HEK293T (cell line): Measurements from ENCODE around the gene YPEL1.
A peak's percentile ranks its signal among the peaks of the same experiment; 100 is the strongest.

Experiments
- CTCF ChIA-PET: fragments of 350-600 bp; formaldehyde crosslinking; extraction: SDS; loops from one replicate; lab custom pipeline; 2021; ENCODE audit warnings: antibody characterized with exemption, inconsistent platforms; lab: Yijun Ruan, JAX
- POLR2A ChIA-PET: fragments of 350-600 bp; formaldehyde crosslinking; extraction: SDS; loops from one replicate; lab custom pipeline; 2020; ENCODE audit warnings: antibody characterized with exemption, inconsistent platforms; lab: Yijun Ruan, JAX
- DNase-seq: peaks from one replicate; pipeline ENCODE4 v3.0.0; 2012; ENCODE audit warnings: mixed read lengths; ENCODE audit errors: extremely low spot score
- ARNT ChIP-seq: fragments of 450-650 bp; IDR thresholded peaks from 2 replicates; pipeline ENCODE4 v1.6.1; 2017; ENCODE audit warnings: mild to moderate bottlenecking
- BHLHE40 ChIP-seq: fragments of 450-650 bp; IDR thresholded peaks from 2 replicates; pipeline ENCODE4 v1.6.1; 2016; ENCODE audit warnings: mild to moderate bottlenecking, moderate library complexity, borderline replicate concordance
- CTBP1 ChIP-seq: fragments of 450-650 bp; IDR thresholded peaks from 2 replicates; pipeline ENCODE4 v1.6.1; 2016; ENCODE audit warnings: borderline replicate concordance
- ELF4 ChIP-seq: fragments of 450-650 bp; IDR thresholded peaks from 2 replicates; pipeline ENCODE4 v1.6.1; 2017; ENCODE audit warnings: antibody characterized with exemption
- FOXA1 ChIP-seq: fragments of 450-650 bp; IDR thresholded peaks from 2 replicates; pipeline ENCODE4 v1.6.1; 2016; ENCODE audit warnings: mild to moderate bottlenecking
- FOXK2 ChIP-seq: fragments of 450-650 bp; IDR thresholded peaks from 2 replicates; pipeline ENCODE4 v1.6.1; 2016; ENCODE audit warnings: mild to moderate bottlenecking
- FOXM1 ChIP-seq: fragments of 450-650 bp; IDR thresholded peaks from 2 replicates; pipeline ENCODE4 v1.6.1; 2017; ENCODE audit warnings: mild to moderate bottlenecking, borderline replicate concordance
- HDGF ChIP-seq: fragments of 450-650 bp; IDR thresholded peaks from 2 replicates; pipeline ENCODE4 v1.6.1; 2017; ENCODE audit warnings: antibody characterized with exemption, borderline replicate concordance
- L3MBTL2 ChIP-seq: fragments of 450-650 bp; conservative IDR thresholded peaks from 2 replicates; pipeline ENCODE4 v1.6.1; 2016; ENCODE audit warnings: mild to moderate bottlenecking
- LEF1 ChIP-seq: fragments of 450-650 bp; IDR thresholded peaks from 2 replicates; pipeline ENCODE4 v1.6.1; 2017; ENCODE audit warnings: mild to moderate bottlenecking, borderline replicate concordance
- NFRKB ChIP-seq: fragments of 450-650 bp; IDR thresholded peaks from 2 replicates; pipeline ENCODE4 v1.6.1; 2016; ENCODE audit warnings: mild to moderate bottlenecking, moderate library complexity
- SP1 ChIP-seq: fragments of 450-650 bp; IDR thresholded peaks from 2 replicates; pipeline ENCODE4 v1.6.1; 2017
- SUZ12 ChIP-seq: fragments of 450-650 bp; IDR thresholded peaks from 2 replicates; pipeline ENCODE4 v1.6.1; 2016; ENCODE audit warnings: mild to moderate bottlenecking
- TARDBP ChIP-seq: fragments of 450-650 bp; IDR thresholded peaks from 2 replicates; pipeline ENCODE4 v1.6.1; 2016
- ZNF384 ChIP-seq: fragments of 450-650 bp; IDR thresholded peaks from 2 replicates; pipeline ENCODE4 v1.6.1; 2016
- TF ChIP-seq, protein P1 (sequence below): fragments of 450-650 bp; IDR thresholded peaks from 2 replicates; pipeline ENCODE4 v1.6.1; 2016

Gene YPEL1, protein sequence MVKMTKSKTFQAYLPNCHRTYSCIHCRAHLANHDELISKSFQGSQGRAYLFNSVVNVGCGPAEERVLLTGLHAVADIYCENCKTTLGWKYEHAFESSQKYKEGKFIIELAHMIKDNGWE

DNA sequence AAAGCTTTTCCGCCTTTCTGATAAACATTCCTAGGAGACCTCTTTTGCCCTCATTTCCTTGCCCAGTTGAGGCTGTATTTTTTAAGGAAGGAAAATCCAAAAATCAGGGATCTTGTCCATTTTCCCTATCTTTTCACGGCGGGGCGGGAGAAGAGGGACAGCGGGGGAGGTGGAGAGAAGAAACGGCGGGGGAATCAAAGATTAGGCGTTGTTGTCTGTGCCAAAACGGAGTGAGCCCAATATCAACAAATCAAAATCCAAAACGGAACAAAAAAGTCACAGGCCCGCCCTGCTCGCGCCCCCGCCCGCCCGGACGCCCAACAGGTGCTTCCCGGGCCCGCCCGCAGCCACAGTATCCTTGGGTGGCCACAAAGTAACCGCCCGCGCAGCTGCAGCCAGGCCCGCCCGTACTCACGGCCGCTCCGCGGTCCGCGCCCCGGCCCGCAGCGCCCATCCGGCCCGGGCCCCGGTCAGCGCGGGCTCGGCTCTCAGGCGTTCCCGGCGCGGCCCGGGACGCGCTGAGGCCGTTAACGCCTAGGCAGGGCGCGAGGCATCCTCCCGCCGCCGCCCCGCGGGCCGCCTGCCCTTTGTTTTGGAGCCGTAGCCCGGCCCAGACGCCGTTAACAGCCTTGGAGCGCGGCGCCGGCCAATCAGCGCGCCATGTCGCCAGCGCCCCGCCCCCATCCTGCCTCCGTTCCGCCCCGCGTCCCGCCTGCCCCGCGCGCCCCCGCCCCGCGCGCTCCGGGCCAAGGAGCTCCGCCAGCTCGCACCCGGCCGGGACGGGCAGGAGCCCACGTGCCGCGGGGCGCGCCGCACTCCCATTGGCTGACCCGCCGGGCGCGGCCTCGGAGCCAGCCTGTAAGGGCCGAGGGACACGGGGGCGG, at the start of gene YPEL1:
YPEL1 (minus strand) TSS at position 595 of the 884 bp plus-strand sequence. CDS start 25,050 bp downstream, outside the sequence.
- peak; percentile 100 for DNase-seq
- ChIA-PET POLR2A (interaction anchor here (1.0 to 2.1 kb wide), 3 partner anchors 10 to 27 kb away, joined by 3 to 8 read pairs (median 4); no protein-coding TSS in a partner anchor), CTCF (interaction anchor here (1.0 kb wide), 1 partner anchor 22 kb away, joined by 3 read pairs; no protein-coding TSS in a partner anchor)
- TF ChIP-seq CTBP1 (no peak), BHLHE40 (no peak), LEF1 (peak; percentile 75; the same call in 1 of the 2 replicates), ELF4 (no peak), NFRKB (no peak), FOXA1 (no peak), ZNF384 (no peak), ARNT (peak; percentile 48; the same call in 1 of the 2 replicates), FOXM1 (0 out of 2 replicates have a peak, but pooled peaks have one; percentile 40), HDGF (no peak), TARDBP (no peak), SUZ12 (no peak), L3MBTL2 (0 out of 2 replicates have a peak, but pooled peaks have one; percentile 41), SP1 (no peak), FOXK2 (no peak)
- TF ChIP-seq, protein P1, sequence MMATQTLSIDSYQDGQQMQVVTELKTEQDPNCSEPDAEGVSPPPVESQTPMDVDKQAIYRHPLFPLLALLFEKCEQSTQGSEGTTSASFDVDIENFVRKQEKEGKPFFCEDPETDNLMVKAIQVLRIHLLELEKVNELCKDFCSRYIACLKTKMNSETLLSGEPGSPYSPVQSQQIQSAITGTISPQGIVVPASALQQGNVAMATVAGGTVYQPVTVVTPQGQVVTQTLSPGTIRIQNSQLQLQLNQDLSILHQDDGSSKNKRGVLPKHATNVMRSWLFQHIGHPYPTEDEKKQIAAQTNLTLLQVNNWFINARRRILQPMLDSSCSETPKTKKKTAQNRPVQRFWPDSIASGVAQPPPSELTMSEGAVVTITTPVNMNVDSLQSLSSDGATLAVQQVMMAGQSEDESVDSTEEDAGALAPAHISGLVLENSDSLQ = no peak

DNA sequence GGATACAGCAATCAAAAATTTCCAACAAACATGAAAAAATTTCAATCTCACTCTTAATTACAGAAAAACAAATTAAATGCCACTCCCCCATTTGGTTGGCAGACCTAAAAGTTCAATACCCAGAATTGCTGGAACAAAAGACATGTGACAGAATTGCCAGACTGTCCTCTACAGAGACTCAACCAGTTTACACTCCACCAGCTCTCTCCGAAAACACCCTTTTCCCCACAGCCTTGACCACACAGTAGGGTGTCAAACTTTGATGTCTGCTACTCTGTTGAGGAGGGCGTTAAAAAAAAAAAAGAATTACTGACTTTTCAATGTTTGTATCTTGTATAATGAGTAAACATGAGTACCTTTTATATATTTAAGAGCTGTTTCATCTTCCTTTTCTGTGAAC, 44.7 kb upstream of the YPEL1 start:
- ChIA-PET CTCF (interaction anchor here (0.6 kb wide), 1 partner anchor 79 kb away, joined by 4 read pairs; no protein-coding TSS in a partner anchor), POLR2A (no interaction called here)
- DNase-seq = no peak
- TF ChIP-seq ELF4 = no peak
- TF ChIP-seq LEF1 = no peak
- no peak for TF ChIP-seq TARDBP
- TF ChIP-seq FOXK2 = no peak

DNA sequence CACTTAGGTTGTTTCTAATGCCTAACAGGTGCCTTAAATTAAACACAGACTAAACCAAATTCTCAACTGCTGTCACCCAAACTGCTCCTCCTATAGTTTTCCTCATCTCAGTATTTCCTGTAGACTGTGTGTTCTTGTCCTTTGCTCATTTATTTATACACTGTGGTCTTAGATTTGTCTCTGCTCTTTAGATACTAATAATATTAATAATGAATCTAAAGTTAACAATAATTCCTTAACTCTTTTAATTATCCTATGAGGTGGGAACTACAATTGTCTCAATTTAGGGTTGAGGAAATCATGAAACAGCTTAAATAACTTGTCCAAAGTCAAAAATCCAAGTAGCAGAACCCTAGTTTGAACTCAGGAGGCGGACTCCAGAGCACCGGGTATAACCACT, 43.9 kb upstream of the YPEL1 start:
- no peak for DNase-seq
- POLR2A ChIA-PET = no interaction called here
- CTCF ChIA-PET = no interaction called here
- TF ChIP-seq BHLHE40 (no peak), SP1 (no peak), ELF4 (no peak), TARDBP (no peak)

DNA sequence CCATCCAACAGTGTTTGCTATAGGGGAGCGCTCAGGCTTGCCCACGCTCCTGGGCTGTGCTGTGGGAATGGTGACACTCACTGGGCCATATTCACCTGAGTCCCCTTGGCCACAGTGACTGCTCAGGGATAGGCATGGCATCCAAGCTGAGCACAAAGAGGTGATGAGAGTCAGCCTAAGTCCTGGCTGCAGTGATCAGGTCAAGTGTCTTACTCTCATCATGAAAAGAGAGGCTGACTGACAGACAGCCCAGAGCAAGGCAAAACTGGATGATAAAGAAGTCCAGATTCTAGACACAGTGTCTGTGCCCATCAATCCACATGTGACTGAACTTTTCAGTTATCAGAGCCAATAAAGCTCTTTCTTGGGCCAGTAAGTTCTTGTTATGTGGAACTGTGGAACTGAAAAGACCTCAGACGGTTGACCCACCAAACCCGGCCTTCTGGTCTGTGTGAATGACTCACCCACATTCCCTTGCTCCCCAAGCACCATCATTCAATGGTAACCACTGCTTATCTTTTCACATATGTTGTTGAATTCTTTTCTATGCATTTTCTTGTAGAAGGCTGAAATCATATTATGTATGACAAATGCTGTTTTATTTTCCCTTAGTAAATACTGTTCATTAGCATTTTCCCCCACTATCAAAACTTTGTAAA, 43.2 kb upstream of the YPEL1 start:
- CTCF ChIA-PET = no interaction called here
- DNase-seq = no peak
- TF ChIP-seq NFRKB = no peak
- no peak for TF ChIP-seq ARNT
- TF ChIP-seq BHLHE40 = no peak
- TF ChIP-seq, protein P1 = no peak
- no peak for TF ChIP-seq ZNF384
- TF ChIP-seq FOXA1 = no peak
- TF ChIP-seq SP1 = no peak
- TF ChIP-seq FOXK2 = no peak
- no peak for TF ChIP-seq TARDBP
- TF ChIP-seq CTBP1 = no peak
- TF ChIP-seq LEF1 = no peak
- no peak for TF ChIP-seq ELF4
- no peak for TF ChIP-seq FOXM1
- TF ChIP-seq SUZ12 = no peak
- POLR2A ChIA-PET = no interaction called here

DNA sequence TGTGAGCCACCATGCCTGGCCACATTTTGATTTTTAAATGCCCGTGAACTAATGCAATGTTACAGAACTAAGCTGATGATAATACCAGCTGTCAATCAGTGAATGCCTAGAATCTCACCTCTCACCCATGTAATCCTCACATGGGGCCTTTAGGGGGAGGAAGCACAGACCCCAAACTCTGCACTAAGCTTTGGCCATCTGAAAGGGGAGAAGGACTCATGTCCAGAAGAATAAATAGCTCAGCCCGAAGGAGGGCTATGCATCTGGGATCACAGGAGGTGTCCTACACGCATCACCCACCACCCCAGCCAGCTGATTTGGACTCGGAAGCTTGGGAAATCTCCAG, 36.0 kb upstream of the YPEL1 start:
- TF ChIP-seq TARDBP = no peak
- TF ChIP-seq, protein P1 = peak; percentile 24; the same call in 1 of the 2 replicates
- TF ChIP-seq HDGF = no peak
- TF ChIP-seq ZNF384 = no peak
- TF ChIP-seq NFRKB = no peak
- TF ChIP-seq ARNT = no peak
- ChIA-PET POLR2A (no interaction called here), CTCF (interaction anchor here (0.6 kb wide), 1 partner anchor 102 kb away, joined by 4 read pairs; no protein-coding TSS in a partner anchor)
- no peak for DNase-seq

DNA sequence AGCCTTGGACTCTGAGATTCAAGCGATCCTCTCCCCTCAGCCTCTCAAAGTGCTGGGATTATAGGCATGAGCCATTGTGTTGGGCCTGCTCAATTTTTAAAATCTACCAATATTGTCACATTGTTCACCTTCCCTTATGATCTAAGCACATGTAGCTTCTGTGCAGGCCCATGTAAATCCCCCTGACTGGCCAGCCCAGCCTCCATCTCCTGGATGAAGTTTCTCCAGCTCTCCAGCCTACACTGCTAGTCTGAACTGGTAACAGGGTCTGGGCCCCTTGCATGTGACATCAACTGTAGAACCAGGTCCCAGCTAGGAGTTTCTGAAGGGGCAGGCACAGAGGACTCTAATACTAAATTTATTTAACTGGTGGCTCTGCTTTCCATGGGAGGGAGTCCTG, 32.8 kb upstream of the YPEL1 start:
- no peak for TF ChIP-seq TARDBP
- TF ChIP-seq LEF1 = no peak
- no peak for TF ChIP-seq FOXA1
- no peak for TF ChIP-seq ZNF384
- TF ChIP-seq FOXK2 = no peak
- TF ChIP-seq SUZ12 = no peak
- TF ChIP-seq NFRKB = no peak
- no peak for TF ChIP-seq BHLHE40
- no peak for TF ChIP-seq CTBP1
- no peak for TF ChIP-seq ELF4
- TF ChIP-seq L3MBTL2 = no peak
- no peak for TF ChIP-seq SP1
- no peak for TF ChIP-seq FOXM1
- TF ChIP-seq, protein P1 = no peak
- no peak for TF ChIP-seq HDGF
- no peak for TF ChIP-seq ARNT
- ChIA-PET POLR2A (no interaction called here), CTCF (interaction anchor here (0.7 to 1.0 kb wide), 2 partner anchors 86 to 90 kb away, joined by 3 to 4 read pairs; no protein-coding TSS in a partner anchor)
- DNase-seq = no peak
